VCaP (cell line): ENCODE measurements around the gene KLC1.
"Not testable (repeated sequence)": the region's sequence is repeated elsewhere in the genome, so short reads cannot be mapped to it uniquely, and the experiment has no call there.

ENCODE experiments used
- H3K27ac ChIP-seq: fragments of 450-650 bp; 2 replicates; pipeline ENCODE4 v1.5.1; 2017
- CTCF ChIP-seq: fragments of 450-650 bp; conservative IDR thresholded peaks from 2 replicates; pipeline ENCODE4 v1.5.1; 2017; ENCODE audit warnings: mild to moderate bottlenecking, moderate library complexity

KLC1 gene

GRCh38 chr14:103686831-103687485 lies 57.9 kb downstream of the KLC1 start:
- TF ChIP-seq CTCF: no peak
- H3K27ac ChIP-seq: no peak overlapping the region

- no peak overlapping the region for H3K27ac ChIP-seq
- no peak for TF ChIP-seq CTCF
Measured at GRCh38 chr14:103687712-103688111, 58.7 kb downstream of the KLC1 start.

GRCh38 chr14:103688441-103688840 lies 59.4 kb downstream of the KLC1 start:
- H3K27ac ChIP-seq: no peak overlapping the region
- TF ChIP-seq CTCF: no peak

- H3K27ac ChIP-seq: no peak overlapping the region
- no peak for TF ChIP-seq CTCF
Measured at GRCh38 chr14:103688906-103689902, 60.2 kb downstream of the KLC1 start.

- no peak overlapping the region for H3K27ac ChIP-seq
- no peak for TF ChIP-seq CTCF
Measured at GRCh38 chr14:103690332-103690731, 61.3 kb downstream of the KLC1 start.

- not testable (repeated sequence) for H3K27ac ChIP-seq
Measured at GRCh38 chr14:103691655-103692054, 62.6 kb downstream of the KLC1 start.

GRCh38 chr14:103692159-103692558 lies 63.1 kb downstream of the KLC1 start:
- no peak for TF ChIP-seq CTCF
- H3K27ac ChIP-seq: no peak overlapping the region
